Activated CD8-positive, alpha-beta T cell treated with anti-CD3 and anti-CD28 coated beads for 36 hours (primary cell): ENCODE data around the gene LRP1B. TPM values are rescaled to one million over a fixed set of nuclear protein-coding genes. Genes with fewer than 3 reads are reported as not detected.

Experiments used
- ATAC-seq: fragments of 200-7000 bp; cut with Tn5 transposase; one replicate; pipeline ENCODE4 v1.10.0; 2021; ENCODE audit warnings: mild to moderate bottlenecking, moderate library complexity
- CTCF ChIA-PET: fragments of 350-600 bp; sonication (Branson Sonifier 250); formaldehyde crosslinking; loops from one replicate; lab custom pipeline; 2021; ENCODE audit warnings: antibody characterized with exemption; lab: Charles Lee
- POLR2A ChIA-PET: fragments of 350-600 bp; sonication (Branson Sonifier 250); formaldehyde crosslinking; loops from one replicate; lab custom pipeline; 2021; ENCODE audit warnings: antibody characterized with exemption; lab: Charles Lee
- DNase-seq: peaks from one replicate; pipeline ENCODE4 v3.0.0-alpha.2; 2020
- H3K27ac Mint-ChIP-seq: one replicate; pipeline ENCODE4 v1.8.0; 2021; ENCODE audit warnings: mild to moderate bottlenecking, mixed read lengths
- H3K27me3 Mint-ChIP-seq: one replicate; pipeline ENCODE4 v1.8.0; 2021; ENCODE audit warnings: mixed read lengths
- H3K36me3 Mint-ChIP-seq: one replicate; pipeline ENCODE4 v1.8.0; 2021; ENCODE audit warnings: low read depth, mixed read lengths
- H3K4me1 Mint-ChIP-seq: one replicate; pipeline ENCODE4 v1.8.0; 2021; ENCODE audit warnings: low read depth, mixed read lengths
- H3K4me3 Mint-ChIP-seq: one replicate; pipeline ENCODE4 v1.8.0; 2021; ENCODE audit warnings: mild to moderate bottlenecking, moderate library complexity, mixed read lengths
- H3K9me3 Mint-ChIP-seq: one replicate; pipeline ENCODE4 v1.8.0; 2021; ENCODE audit warnings: mixed read lengths
- CTCF ChIP-seq: fragments of 200-600 bp; IDR thresholded peaks from one replicate; pipeline ENCODE4 v1.8.0; 2022; ENCODE audit warnings: antibody characterized with exemption, mild to moderate bottlenecking
- intact Hi-C: fragments of 100-400 bp; cut with micrococcal nuclease; formaldehyde crosslinking; loops from one replicate; pipeline ENCODE4 v1.10.0; 2022
- total RNA-seq, 2 experiments: library from RNA; stranded (reverse); gene quantifications; one replicate each; pipeline ENCODE4 v1.2.3, GENCODE V29; 2021

LRP1B gene
- total RNA-seq, 2 experiments from 2014 or later: not detected

- Mint-ChIP-seq H3K27me3 (no peaks in the 10 kb centered on the region), H3K36me3 (no peaks in the 10 kb centered on the region), H3K4me3 (no peak overlapping the region), H3K4me1 (no peaks in the 10 kb centered on the region), H3K9me3 (no peaks in the 10 kb centered on the region), H3K27ac (no peak overlapping the region)
- TF ChIP-seq CTCF: no peak
- ATAC-seq (no peak), DNase-seq (no peak)
- intact Hi-C loops: no loop called here
- ChIA-PET POLR2A (no interaction called here), CTCF (no interaction called here)
Measured at GRCh38 chr2:141652308-141652707, 478.5 kb downstream of the LRP1B start.

GRCh38 chr2:141647353-141647752 is 483.5 kb downstream of the LRP1B start:
- peaks cover 3% of the 10 kb centered on the region for H3K9me3 Mint-ChIP-seq
- ChIA-PET POLR2A (no interaction called here), CTCF (no interaction called here)
- no peak overlapping the region for H3K4me3 Mint-ChIP-seq
- no peaks in the 10 kb centered on the region for H3K36me3 Mint-ChIP-seq
- no peaks in the 10 kb centered on the region for H3K4me1 Mint-ChIP-seq
- no peaks in the 10 kb centered on the region for H3K27me3 Mint-ChIP-seq
- no peak for ATAC-seq
- intact Hi-C loops: no loop called here
- no peak overlapping the region for H3K27ac Mint-ChIP-seq
- no peak for TF ChIP-seq CTCF
- DNase-seq: no peak

GRCh38 chr2:141641462-141641861 is 489.4 kb downstream of the LRP1B start:
- POLR2A ChIA-PET: no interaction called here

GRCh38 chr2:141639809-141640208 is 491.0 kb downstream of the LRP1B start:
- ChIA-PET POLR2A (no interaction called here), CTCF (no interaction called here)
- Mint-ChIP-seq H3K36me3 (no peaks in the 10 kb centered on the region), H3K4me1 (no peaks in the 10 kb centered on the region), H3K27ac (no peak overlapping the region), H3K9me3 (peaks cover 3% of the 10 kb centered on the region), H3K27me3 (no peaks in the 10 kb centered on the region), H3K4me3 (no peak overlapping the region)
- DNase-seq (no peak), ATAC-seq (no peak)
- intact Hi-C loops: no loop called here
- no peak for TF ChIP-seq CTCF

More at GRCh38 chr2:141641462-141641861, 489.4 kb downstream of the LRP1B start:
- no peak for TF ChIP-seq CTCF
- Mint-ChIP-seq H3K27ac (no peak overlapping the region), H3K4me1 (no peaks in the 10 kb centered on the region), H3K4me3 (no peak overlapping the region), H3K27me3 (no peaks in the 10 kb centered on the region), H3K9me3 (peaks cover 2% of the 10 kb centered on the region), H3K36me3 (no peaks in the 10 kb centered on the region)
- intact Hi-C loops: no loop called here
- ATAC-seq: no peak
- DNase-seq: no peak
- CTCF ChIA-PET: no interaction called here

GRCh38 chr2:141633132-141633531 is 497.7 kb downstream of the LRP1B start:
- POLR2A ChIA-PET: no interaction called here
- DNase-seq: no peak
- Mint-ChIP-seq H3K36me3 (no peaks in the 10 kb centered on the region), H3K9me3 (peaks cover 1% of the 10 kb centered on the region), H3K27ac (no peak overlapping the region), H3K4me3 (no peak overlapping the region), H3K27me3 (no peaks in the 10 kb centered on the region), H3K4me1 (no peaks in the 10 kb centered on the region)
- CTCF ChIA-PET: no interaction called here
- intact Hi-C loops: no loop called here
- no peak for ATAC-seq
- TF ChIP-seq CTCF: no peak
